ENCODE data around the gene CFAP100.

GRCh38 chr3:126463521-126463920 is 68.8 kb downstream of the CFAP100 start:
- TF ChIP-seq EZH2 (IDR thresholded peaks at IDR 0.05) (no peak), JUND (IDR thresholded peaks at IDR 0.05) (no peak), CTCF (IDR thresholded peaks at IDR 0.05 in 2 of 3, conservative IDR thresholded peaks at IDR 0.05 in 1 of 3; ENCODE audit: borderline replicate concordance in 1 of 3, insufficient read depth in 1 of 3, low read depth in 2 of 3, low read length in 2 of 3) (no peak), POLR2A (IDR thresholded peaks at IDR 0.05; ENCODE audit: borderline replicate concordance, extremely low read depth, insufficient read depth, insufficient read length) (no peak), MAX (IDR thresholded peaks at IDR 0.05) (no peak), ELF1 (IDR thresholded peaks at IDR 0.05; ENCODE audit: borderline replicate concordance, low read depth) (no peak), REST (IDR thresholded peaks at IDR 0.05; ENCODE audit: low read depth) (no peak), ZNF274 (IDR thresholded peaks at IDR 0.05; ENCODE audit: low read depth, low read length) (no peak), POLR2AphosphoS5 (IDR thresholded peaks at IDR 0.05; ENCODE audit: low read depth, low read length) (no peak)
